HTR-8/SVneo (cell line): ENCODE data around the gene LMX1A.

Source experiments
- DNase-seq: peaks from one replicate; pipeline ENCODE4 v3.0.0; 2011; ENCODE audit warnings: low spot score, mixed read lengths; ENCODE audit not compliant: insufficient read length
- FAIRE-seq: peaks from 2 replicates; lab custom pipeline; 2011; peaks lifted over from hg19 to GRCh38; lab: Jason Lieb, UNC

The LMX1A gene

DNA sequence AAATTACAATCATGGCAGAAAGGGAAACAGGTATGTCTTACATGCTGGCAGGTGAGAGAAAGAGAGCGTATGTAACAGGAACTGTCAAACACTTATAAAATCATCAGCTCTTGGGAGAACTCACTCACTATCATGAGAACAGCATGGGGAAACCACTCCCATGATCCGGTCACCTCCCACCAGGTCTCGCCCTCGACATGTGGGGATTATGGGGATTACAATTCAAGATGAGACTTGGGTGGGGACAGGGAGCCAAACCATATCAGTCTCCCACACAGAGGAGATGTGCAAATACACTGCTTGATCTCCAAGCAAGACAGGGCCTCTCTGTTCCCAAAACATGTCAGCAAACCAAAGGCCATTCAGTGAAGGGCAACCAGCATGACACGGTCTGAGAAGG lies 27.4 kb downstream of the LMX1A start:
- DNase-seq (no peak), FAIRE-seq (no peak)

DNA sequence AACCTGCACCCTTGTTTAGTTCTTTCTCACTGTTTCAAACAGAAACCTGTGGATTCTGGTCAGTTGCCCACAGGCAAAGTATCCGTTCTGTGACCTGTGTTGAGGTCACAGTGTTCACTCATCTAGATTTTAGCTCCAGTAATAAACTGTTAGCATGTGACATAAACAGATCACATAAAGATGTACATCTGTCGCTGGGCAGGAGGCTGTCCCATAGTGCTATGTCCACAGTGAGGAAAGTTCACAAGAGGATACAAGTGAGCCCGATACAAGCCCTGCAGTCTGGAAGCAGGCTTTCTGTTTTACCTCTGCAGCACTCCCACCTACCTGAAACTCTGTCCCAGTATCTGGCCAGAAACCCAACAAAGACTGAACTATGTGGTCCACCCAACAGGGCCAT lies 28.4 kb downstream of the LMX1A start:
- FAIRE-seq, result no peak
- no peak for DNase-seq

DNA sequence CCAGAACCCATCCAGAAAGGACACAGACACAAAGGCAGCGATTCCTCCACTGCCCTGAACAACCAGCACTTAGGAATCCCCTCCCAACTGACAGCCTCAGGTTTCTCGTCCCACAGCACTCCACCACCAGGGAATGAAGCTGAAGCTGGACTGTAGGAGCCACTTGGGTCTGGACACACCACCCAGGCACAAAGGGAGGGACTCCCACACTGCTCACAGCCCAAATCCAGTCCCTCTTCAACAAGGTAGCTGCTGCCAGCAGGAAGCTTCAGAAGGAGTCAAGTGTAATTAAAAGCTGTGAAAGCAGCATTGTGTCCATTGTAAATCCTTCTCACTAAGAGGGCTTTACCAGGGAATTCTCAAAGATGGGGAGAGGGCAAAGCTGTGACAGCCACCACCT lies 29.0 kb downstream of the LMX1A start:
- no peak for DNase-seq
- no peak for FAIRE-seq

DNA sequence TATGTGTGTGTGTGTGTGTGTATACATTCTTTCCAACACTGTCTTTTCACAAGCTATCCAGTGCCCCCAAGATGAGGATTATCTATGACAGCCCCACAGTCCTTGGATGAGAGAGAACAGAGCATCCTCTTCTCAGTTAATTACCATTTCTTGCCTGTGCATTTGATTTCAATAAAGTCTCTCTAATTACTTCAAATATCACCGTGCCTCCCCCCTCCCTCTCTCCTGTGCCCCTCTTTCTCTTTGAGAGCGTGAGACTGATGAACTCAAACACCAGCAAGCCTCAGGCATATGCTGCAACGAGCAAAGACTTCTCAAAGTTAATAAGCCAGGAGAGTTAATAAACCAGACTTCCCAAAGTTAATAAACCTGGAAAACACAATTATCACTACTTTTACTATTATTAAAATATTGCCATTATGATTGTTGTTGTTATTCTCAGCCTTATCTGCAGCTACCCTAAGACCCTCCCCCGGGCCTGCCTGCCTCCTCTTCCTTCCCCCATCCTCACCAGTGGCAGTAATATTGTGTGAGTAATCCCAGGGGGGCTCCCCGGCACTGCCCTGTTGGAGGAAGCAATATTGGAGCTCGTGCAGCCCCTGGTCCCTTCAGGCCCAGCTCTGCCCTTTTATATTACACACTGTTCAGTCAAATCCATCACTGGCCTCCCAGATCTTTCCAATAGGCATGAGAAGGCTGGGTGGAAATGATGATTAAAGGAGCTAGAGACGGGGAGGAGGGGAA lies 30.9 kb downstream of the LMX1A start:
- FAIRE-seq, result no peak
- DNase-seq, result no peak

DNA sequence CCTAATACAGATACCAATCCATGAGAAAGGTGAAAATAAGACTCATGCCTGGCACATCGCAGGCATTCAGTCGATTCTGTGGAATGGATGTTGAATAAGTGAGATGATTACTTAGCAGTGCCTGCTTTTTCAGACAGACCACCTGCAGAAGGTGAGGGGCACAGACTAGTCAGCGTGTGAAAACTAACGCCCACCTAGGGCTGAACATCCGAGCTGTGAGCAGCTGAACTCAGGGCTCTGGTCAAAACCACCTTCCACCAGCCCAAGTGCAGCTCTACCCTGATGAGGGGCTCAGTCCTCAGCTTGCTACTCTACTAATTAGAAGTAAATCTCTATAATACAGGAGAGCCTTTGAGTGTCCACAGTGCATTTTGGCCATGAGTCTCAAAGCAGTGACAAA lies 32.5 kb downstream of the LMX1A start:
- DNase-seq (no peak), FAIRE-seq (no peak)

DNA sequence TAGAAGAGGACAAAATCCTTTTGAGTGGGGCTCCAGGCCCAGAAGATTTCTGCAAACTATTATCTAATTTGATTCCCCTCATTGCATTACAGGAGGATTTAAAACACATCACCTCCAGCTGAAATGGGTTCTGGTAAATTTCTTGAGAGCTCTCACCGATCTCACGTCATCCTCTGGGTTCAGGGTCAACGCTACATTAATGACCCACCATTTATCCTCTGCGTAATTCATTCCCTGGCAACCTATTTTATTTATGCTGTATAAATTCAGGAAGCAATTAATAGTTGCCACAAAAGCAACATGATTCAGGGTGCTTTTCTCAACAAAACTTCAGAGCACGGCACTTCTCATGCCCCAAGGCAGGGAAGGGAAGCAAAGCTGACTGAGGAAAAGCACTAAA lies 38.9 kb downstream of the LMX1A start:
- FAIRE-seq, result no peak
- DNase-seq, result no peak

DNA sequence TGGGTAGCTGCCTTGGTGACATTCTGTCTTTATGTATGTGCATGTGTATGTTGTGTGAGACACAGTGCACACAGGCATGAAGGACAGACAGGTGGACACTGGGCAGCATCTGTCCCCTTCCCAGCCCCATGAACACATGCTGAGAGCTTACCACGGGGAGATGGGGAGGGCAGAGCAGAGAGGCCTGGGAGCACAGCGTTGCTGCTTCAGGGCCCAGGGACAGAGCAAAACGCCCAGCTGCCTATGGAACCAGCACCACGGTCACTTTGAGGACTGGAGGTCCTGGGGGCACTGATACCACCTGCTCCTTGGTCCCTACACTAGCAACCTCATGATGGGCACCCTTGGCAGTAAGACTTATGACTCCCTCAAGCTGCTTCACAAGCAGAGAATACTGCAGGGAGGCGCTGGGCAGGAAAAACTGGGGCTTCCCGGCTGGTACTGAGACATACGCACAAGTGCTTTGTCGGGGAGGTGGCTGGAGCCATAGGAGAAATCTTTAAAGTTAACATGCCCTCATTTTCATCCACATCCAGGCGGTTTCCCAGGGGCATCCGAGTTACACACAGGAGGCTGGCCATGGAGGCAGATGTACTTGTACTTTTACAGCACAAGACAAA lies 40.3 kb downstream of the LMX1A start:
- FAIRE-seq, result no peak

DNA sequence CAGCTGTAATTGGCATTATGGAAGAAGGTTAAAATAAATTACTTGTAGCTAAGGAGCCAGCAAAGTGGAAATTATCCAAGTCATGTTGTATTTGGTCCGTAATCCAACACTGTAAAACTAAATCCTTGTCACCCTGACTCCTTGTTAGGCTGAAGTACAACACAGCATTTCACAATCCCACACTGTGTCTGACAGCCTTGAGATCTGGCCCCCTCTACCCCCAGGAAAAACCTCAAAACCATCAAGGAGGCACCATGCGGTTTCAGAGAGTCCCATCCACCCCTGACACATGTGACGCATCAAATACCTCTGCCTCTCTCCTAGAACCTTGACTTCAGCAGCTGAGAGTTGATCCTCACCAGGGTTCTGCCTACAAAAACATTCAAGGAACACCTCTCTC lies 41.0 kb downstream of the LMX1A start:
- DNase-seq (no peak), FAIRE-seq (no peak)

More for the DNA sequence above, 40.3 kb downstream of the LMX1A start:
- no peak for DNase-seq

DNA sequence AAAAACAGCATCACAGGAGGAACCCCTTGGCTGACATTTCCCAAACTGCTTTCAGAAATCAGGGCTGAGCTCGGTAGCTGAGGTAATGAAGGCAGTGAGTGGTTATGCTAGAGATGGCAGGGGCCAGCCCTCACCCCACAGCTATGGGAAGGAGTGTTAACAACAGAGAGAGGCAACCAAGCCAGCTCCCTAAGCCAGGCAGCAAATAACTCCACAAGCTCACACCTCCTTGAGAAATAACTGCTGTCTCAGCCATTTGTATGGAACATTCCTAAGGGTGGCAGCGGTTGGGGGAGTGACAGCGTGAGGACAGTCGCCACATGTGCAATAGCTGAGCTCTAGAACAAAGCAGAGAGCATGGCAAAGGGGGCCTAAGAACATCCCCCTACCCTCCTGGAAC lies 42.6 kb downstream of the LMX1A start:
- DNase-seq (no peak), FAIRE-seq (no peak)

DNA sequence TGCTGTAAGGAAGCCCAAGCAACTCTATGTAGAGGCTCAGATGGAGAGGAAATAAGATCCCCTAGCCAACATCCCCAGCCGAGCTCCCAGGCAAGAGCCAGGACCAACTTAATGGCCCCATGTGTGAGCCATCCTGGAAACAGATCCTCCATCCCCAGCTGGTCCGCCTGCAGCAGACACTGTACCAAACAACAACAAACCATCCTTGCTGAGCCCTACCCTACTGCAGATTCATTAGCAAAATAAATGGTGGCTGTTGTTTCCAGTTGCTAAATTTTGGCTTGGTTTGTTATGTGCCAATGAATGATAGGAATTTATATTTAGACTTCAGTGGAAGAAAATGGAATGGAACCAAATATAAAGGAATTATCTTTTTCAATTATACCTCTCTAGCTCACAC lies 43.9 kb downstream of the LMX1A start:
- FAIRE-seq (no peak), DNase-seq (no peak)

DNA sequence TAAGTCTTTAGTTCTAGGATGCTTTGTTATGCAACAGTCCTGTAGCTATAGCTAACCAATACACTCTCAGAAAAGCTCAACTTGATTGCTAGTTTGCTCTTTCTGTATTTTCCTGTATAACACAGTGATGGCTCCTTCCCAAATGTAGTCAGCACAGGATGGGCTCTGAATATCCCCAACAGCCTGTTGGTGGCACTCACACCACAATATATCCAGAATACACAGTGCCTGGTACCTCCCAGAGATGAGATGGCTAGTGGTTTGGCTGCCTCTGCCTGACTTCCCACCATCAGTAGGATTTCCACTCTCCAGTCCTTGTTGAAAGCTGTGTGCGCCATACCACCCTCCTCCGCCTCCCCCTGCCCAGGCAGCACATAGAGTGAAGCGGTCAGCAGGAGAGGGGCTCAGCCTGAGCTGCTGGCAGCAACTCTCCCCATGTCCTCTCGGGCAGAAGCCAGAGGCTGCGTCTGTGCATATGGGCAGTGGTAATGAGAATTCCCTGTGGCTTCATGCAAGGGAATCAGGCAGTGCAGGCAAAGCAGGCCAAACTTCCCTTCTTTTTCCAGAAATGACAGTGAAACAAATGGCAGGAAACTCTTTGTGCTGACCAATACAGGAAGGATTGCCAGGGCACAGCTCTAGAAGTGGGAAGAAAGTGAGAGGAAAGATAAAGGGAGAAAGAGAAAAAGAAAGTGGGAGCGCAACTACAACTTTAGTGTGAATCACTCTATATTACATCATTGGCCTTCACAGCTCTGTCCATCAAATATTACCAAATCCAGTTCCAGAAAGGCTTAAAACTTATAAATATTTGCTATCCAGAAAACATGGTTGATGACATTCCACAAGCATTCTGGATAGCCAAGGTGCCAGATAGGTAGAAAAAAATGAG lies 49.7 kb downstream of the LMX1A start:
- no peak for DNase-seq
- no peak for FAIRE-seq

DNA sequence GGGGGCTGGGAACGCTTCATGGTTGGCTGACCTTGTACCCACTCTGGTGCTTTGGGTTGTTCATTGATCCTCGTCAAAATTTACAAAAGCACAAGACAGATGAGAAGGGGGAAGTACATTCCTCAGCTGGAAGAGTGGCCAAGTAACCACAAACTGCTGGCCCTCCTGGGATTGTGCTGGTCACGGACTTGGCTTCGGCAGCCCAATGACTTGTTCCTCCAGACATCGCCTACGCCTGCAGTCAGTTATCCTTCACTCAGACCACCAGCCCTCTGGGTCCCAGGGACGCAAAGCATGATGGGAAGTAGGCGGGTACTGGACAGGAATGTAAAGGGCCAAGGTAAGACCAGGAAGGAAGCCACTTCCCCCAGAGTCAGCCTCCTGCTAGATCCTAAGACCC lies 53.1 kb downstream of the LMX1A start:
- FAIRE-seq (no peak), DNase-seq (no peak)

DNA sequence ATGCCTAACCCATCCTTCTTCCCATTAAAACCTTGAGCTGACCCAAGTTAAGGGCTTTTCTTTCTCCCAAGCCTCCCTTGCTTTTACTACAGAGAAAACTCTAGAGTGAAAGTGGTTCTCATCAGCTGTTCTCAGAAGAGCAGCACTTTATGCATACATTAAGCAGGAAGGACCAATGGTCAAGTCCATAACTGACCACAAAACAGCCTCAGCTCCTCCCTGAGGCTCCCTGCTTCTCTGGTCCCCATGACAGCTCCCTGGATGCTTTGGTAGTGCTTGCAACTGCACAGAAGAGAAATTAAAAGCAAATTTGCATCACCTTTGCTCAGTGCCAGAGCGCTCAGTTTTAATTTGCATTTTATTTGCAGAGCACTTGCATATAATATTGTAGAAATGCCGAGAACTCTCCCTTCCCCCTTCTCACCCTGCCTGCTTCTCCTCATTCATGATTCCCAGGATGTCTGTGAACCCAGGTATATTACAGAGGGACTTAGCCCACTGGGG lies 56.1 kb downstream of the LMX1A start:
- DNase-seq, result no peak
- FAIRE-seq, result no peak

DNA sequence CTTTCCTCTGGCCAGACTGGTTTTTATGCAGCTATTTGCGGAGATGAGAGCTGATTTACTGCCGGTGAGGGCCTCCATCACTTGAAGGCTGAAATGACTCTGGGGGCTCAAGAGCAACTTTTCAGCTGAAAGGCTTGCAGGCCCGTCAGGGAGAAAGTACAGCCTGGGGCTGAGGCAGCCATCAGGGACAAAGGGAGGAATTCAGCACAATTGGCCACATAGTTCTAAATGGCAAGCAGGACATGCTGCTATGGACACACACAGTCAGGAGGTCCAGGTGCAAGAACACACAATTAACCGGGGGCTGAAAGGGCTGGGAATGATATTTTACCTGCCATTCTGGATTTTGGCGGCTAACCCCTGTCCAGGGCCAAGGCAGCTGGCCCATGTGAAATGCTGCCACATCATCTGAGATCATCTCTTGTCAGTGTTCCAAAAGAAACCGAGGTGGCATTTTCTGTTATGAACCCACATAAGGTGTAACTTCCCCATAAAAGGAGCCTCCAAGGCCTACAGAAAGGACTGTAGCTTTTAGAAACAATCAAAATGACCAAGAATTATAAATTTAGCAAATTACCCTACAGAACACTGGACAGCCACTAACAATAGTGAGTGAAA lies 58.2 kb downstream of the LMX1A start:
- no peak for FAIRE-seq
- DNase-seq, result no peak

DNA sequence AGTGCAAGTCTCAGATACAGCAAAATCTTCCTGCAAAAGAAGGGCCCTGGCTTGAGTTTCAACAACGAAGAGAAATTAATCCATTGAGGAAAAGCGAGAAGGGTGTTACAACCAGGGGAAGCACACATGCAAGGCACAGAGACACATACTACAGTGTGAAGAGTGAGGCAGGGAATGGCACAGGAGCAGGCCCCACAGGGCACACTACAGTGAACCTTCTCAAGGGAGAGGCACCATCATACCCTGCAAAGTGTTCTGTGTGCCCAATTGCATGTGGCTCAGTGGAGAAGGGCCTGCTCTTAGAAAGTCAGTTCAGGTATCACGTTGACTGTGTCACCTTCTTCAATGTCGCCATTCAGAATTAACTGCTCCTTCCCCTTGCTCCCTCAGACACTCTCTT lies 60.3 kb downstream of the LMX1A start:
- DNase-seq, result no peak
- FAIRE-seq, result no peak

DNA sequence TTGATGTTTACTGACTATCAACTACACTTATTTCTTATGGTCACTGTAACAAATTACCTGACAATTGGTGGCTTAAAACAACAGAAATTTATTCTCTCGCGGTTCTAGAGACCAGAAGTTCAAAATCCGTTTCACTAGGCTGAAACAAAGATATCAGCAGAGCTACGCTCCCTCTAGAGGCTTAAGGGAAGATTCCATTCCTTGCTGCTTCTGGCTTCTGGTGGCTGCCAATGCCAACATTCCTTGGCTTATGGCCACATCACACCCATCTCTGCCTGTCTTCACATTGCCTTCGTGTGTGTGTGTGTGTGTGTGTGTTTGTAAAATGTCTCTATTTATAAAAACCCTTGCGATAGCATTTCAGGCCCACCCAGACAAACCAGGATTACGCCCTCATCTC lies 66.4 kb downstream of the LMX1A start:
- no peak for FAIRE-seq
- DNase-seq, result no peak

DNA sequence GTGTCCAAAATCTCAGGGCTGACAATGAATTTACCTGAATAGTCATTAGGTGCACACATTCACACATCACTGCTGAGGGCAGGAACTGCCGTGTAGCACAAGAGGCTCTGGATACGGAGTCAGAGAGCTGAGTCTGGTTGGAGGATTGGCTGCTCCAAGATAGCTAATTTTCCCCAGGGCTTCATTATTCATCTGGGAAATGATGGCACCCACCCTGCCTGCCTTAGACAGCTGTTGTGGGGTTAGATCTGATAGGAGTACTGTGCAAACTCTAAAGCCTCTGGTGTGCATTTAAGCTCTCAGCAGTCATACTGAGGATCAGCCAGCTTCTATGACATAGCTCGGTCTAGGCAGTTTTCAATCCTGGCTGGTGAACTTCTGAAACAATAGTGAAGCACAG lies 67.0 kb downstream of the LMX1A start:
- no peak for FAIRE-seq
- DNase-seq, result no peak

DNA sequence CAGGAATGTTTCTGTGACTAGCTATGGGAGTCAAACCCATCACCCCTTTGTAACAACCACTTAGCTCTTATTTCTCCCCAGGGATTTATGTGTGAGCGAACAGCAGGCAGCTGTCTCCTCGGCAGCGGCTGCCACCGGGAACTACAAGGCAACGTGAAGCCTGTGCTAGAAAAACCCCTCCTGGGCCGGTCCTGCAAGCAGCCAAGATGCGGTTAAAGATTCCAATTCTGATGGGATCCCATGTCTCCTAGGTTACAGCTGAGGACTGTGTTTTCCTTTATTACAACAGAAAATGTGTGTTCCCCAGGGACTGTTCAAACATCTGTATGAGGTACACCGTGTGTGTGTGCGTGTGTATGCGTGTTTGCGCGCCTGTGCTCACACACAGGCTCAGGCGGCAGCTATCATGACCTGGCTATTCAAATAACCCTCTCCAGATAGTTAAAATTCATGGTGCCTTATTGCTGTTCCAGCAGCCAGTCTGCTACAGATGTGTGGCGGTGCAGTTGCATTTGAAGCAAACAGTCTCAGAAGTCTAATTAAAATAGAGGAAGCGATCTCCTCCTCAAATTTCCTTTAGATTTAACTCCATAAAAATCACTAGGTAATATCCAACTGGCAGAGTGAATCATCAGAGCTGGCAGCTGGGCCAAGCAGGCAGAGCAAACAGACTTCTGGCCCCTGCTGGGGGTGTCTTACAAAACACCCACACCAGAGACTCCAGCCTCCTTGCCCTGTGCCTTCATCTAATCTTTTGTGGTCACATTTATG lies 68.0 kb downstream of the LMX1A start:
- FAIRE-seq (no peak), DNase-seq (no peak)

DNA sequence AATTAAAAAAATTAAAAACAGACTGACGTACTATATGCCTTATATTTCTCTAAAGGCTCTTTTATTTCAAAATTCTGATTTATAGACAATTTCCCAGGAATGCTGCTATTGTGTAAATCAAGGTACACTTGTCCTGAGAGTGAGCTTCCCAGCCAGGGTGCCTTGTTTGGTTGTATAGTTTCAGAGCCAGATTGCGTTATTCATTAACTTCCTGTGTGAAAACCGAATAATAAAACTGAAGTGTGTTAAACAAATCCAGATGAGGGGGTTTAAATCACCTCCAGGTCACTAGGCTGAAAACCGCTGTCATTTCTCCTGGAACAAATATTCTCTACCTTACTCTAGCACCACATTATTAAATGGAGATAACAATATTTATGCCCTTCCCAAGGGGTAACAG lies 68.7 kb downstream of the LMX1A start:
- no peak for FAIRE-seq
- no peak for DNase-seq

DNA sequence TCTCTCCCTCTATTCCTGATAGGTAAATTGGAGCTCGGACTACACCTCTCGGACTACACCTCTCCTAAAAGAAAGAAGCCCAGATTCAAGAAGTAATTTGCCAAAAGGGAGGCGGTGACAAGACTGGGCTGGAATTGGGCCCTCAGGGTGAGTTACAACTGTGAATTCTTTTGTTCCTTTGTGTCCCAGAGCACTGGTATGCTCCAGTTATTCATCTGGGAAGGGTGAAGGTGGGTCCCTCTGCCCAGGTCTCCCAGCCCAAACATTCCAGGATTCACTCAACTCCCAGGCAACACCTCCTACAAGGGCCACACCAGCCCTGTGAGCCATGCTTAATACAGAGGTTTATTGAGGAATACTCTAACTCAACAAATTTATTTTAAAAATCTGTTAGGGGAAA lies 69.2 kb downstream of the LMX1A start:
- FAIRE-seq (no peak), DNase-seq (no peak)
